K562 (cell line): ENCODE data around the gene ROPN1. TPM values are rescaled to one million over a fixed set of nuclear protein-coding genes. Genes with fewer than 3 reads are reported as not detected.

ENCODE experiments used
- GABPB2 ChIP-seq: fragments of 250-450 bp; sonication (Bioruptor Pico); conservative IDR thresholded peaks from 2 replicates; pipeline ENCODE4 v1.5.1; 2021; ENCODE audit warnings: mild to moderate bottlenecking
- HNRNPLL ChIP-seq: fragments of 200-400 bp; formaldehyde crosslinking; IDR thresholded peaks from 2 replicates; pipeline ENCODE4 v1.6.1; 2017; ENCODE audit warnings: low read length, low read depth, mild to moderate bottlenecking; ENCODE audit not compliant: poor library complexity, severe bottlenecking
- KLF13 ChIP-seq: fragments of 450-650 bp; IDR thresholded peaks from 2 replicates; pipeline ENCODE4 v1.6.1; 2016; ENCODE audit warnings: missing genetic modification characterization, low read depth, mild to moderate bottlenecking, missing compliant biosample characterization, moderate library complexity, borderline replicate concordance
- SMARCB1 ChIP-seq: IDR thresholded peaks from 2 replicates; pipeline ENCODE4 v1.6.1; 2011; ENCODE audit warnings: improper control_type of control experiment, low read depth; ENCODE audit not compliant: insufficient read length
- SRF ChIP-seq, 2 experiments: fragments of 250-450, 450-650 bp in 1 of 2; sonication (Bioruptor Pico) in 1 of 2; sonication (generic) in 1 of 2; formaldehyde crosslinking; IDR thresholded peaks; 2 replicates each; pipeline versions ENCODE4 v1.5.0 to v1.5.1; 2020 to 2022; ENCODE audit warnings: mild to moderate bottlenecking in 1 of 2, missing genetic modification reagents in 1 of 2
- SUPT5H ChIP-seq: fragments of 450-650 bp; IDR thresholded peaks from 2 replicates; pipeline ENCODE4 v1.6.1; 2016
- TEAD1 ChIP-seq, 2 experiments: fragments of 450-650 bp in 1 of 2; sonication (generic) in 1 of 2; formaldehyde crosslinking; IDR thresholded peaks; 2 replicates each; pipeline versions ENCODE4 v1.4.0 to v1.8.0; 2020 to 2022; ENCODE audit warnings: mild to moderate bottlenecking in 2 of 2, missing genetic modification reagents in 1 of 2
- TOE1 ChIP-seq, 2 experiments: fragments of 450-650 bp in 1 of 2; sonication (generic) in 1 of 2; formaldehyde crosslinking in 1 of 2; IDR thresholded peaks; 2 replicates each; pipeline versions ENCODE4 v1.7.1 to v1.8.0; 2016 to 2022; ENCODE audit warnings: borderline replicate concordance in 2 of 2, mild to moderate bottlenecking in 2 of 2, antibody characterized with exemption in 1 of 2, inconsistent platforms in 1 of 2, low read depth in 1 of 2, missing genetic modification reagents in 1 of 2, moderate library complexity in 1 of 2
- ZNF518B ChIP-seq: fragments of 250-450 bp; sonication (Bioruptor Pico); IDR thresholded peaks from 2 replicates; pipeline ENCODE4 v1.5.0; 2021; ENCODE audit warnings: mild to moderate bottlenecking, moderate library complexity
- ZNF695 ChIP-seq: fragments of 450-650 bp; formaldehyde crosslinking; IDR thresholded peaks from 2 replicates; pipeline ENCODE4 v1.4.0; 2020; ENCODE audit warnings: mild to moderate bottlenecking, moderate library complexity
- polyA plus RNA-seq, 8 experiments: library from polyadenylated mRNA; depleted of rRNA in 4 of 8; stranded (reverse) in 5 of 8; unstranded in 3 of 8; fragments of >200 nt; fragmentation: Nextera tagmentation in 2 of 8; fragmentation: Illumina TruSeq in 1 of 8; extraction: Ambion mirVana in 2 of 8; extraction: Trizol in 1 of 8; gene quantifications; 2 replicates each; pipeline versions ENCODE4 v1.2.1 to v1.2.3, GENCODE V29; 2011 to 2014; ENCODE audit warnings: inconsistent platforms in 1 of 8, missing spikeins in 1 of 8
- total RNA-seq, 7 experiments: library from RNA; depleted of rRNA in 6 of 7; stranded (reverse); fragments of >200 nt in 6 of 7; fragmentation: Illumina TruSeq in 2 of 7; extraction: Trizol in 2 of 7; gene quantifications; 2 replicates each; pipeline versions ENCODE4 v1.2.1 to v1.2.3, GENCODE V29; 2011 to 2021; ENCODE audit warnings: low replicate concordance in 1 of 7
- TF ChIP-seq, protein P1 (sequence below): sonication (generic); formaldehyde crosslinking; IDR thresholded peaks from 2 replicates; pipeline ENCODE4 v1.8.1; 2023; ENCODE audit warnings: mild to moderate bottlenecking, missing genetic modification reagents
- TF ChIP-seq, protein P2 (sequence below): fragments of 250-450 bp; sonication (Bioruptor Pico); IDR thresholded peaks from 2 replicates; pipeline ENCODE4 v1.8.0; 2022; ENCODE audit warnings: inconsistent platforms
- TF ChIP-seq, protein P3 (sequence below): IDR thresholded peaks from 3 replicates; pipeline ENCODE4 v1.6.1; 2011; ENCODE audit warnings: borderline replicate concordance, mild to moderate bottlenecking, moderate library complexity; ENCODE audit not compliant: insufficient read length; ENCODE audit errors: extremely low read depth

The ROPN1 gene
- total and polyA plus RNA-seq, 9 of the 15 experiments (the other 6 are each of a cell fraction or from before 2014, with no cell fraction given): not detected

GRCh38 chr3:123960781-123961507 is 31.0 kb downstream of the ROPN1 start, which contains the start of gene CCDC14 (continued):
- peak; percentile 93 for TF ChIP-seq HNRNPLL
- TF ChIP-seq, protein P1, sequence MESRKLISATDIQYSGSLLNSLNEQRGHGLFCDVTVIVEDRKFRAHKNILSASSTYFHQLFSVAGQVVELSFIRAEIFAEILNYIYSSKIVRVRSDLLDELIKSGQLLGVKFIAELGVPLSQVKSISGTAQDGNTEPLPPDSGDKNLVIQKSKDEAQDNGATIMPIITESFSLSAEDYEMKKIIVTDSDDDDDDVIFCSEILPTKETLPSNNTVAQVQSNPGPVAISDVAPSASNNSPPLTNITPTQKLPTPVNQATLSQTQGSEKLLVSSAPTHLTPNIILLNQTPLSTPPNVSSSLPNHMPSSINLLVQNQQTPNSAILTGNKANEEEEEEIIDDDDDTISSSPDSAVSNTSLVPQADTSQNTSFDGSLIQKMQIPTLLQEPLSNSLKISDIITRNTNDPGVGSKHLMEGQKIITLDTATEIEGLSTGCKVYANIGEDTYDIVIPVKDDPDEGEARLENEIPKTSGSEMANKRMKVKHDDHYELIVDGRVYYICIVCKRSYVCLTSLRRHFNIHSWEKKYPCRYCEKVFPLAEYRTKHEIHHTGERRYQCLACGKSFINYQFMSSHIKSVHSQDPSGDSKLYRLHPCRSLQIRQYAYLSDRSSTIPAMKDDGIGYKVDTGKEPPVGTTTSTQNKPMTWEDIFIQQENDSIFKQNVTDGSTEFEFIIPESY (CRISPR knock-in tag): no peak
- TF ChIP-seq GABPB2 (CRISPR knock-in tag): no peak
- TF ChIP-seq, protein P2, sequence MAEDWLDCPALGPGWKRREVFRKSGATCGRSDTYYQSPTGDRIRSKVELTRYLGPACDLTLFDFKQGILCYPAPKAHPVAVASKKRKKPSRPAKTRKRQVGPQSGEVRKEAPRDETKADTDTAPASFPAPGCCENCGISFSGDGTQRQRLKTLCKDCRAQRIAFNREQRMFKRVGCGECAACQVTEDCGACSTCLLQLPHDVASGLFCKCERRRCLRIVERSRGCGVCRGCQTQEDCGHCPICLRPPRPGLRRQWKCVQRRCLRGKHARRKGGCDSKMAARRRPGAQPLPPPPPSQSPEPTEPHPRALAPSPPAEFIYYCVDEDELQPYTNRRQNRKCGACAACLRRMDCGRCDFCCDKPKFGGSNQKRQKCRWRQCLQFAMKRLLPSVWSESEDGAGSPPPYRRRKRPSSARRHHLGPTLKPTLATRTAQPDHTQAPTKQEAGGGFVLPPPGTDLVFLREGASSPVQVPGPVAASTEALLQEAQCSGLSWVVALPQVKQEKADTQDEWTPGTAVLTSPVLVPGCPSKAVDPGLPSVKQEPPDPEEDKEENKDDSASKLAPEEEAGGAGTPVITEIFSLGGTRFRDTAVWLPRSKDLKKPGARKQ (CRISPR knock-in tag): no peak
- TF ChIP-seq, protein P3, sequence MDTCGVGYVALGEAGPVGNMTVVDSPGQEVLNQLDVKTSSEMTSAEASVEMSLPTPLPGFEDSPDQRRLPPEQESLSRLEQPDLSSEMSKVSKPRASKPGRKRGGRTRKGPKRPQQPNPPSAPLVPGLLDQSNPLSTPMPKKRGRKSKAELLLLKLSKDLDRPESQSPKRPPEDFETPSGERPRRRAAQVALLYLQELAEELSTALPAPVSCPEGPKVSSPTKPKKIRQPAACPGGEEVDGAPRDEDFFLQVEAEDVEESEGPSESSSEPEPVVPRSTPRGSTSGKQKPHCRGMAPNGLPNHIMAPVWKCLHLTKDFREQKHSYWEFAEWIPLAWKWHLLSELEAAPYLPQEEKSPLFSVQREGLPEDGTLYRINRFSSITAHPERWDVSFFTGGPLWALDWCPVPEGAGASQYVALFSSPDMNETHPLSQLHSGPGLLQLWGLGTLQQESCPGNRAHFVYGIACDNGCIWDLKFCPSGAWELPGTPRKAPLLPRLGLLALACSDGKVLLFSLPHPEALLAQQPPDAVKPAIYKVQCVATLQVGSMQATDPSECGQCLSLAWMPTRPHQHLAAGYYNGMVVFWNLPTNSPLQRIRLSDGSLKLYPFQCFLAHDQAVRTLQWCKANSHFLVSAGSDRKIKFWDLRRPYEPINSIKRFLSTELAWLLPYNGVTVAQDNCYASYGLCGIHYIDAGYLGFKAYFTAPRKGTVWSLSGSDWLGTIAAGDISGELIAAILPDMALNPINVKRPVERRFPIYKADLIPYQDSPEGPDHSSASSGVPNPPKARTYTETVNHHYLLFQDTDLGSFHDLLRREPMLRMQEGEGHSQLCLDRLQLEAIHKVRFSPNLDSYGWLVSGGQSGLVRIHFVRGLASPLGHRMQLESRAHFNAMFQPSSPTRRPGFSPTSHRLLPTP: peak; percentile 44
- no peak for TF ChIP-seq ZNF695
- no peak for TF ChIP-seq ZNF518B (CRISPR knock-in tag)
- TF ChIP-seq SMARCB1: no peak
- peak in 1 of 2 experiments; percentile 32; a peak in 1 of 4 replicates for TF ChIP-seq TEAD1 (CRISPR knock-in tag; IDR thresholded peaks at IDR 0.05)
- TF ChIP-seq KLF13: no peak
- no peak for TF ChIP-seq SRF (CRISPR knock-in tag; IDR thresholded peaks at IDR 0.05)
- TF ChIP-seq TOE1 (IDR thresholded peaks at IDR 0.05; ENCODE audit: borderline replicate concordance): 0 out of 2 replicates have a peak, but pooled peaks have one; percentile 41
- no peak for TF ChIP-seq TOE1 (CRISPR knock-in tag; IDR thresholded peaks at IDR 0.05; ENCODE audit: borderline replicate concordance, low read depth)
- TF ChIP-seq SUPT5H: peak; percentile 78
